Progenitor cell of endocrine pancreas (in vitro differentiated cells): ENCODE data around the gene DEFB129. TPM values are rescaled to one million over a fixed set of nuclear protein-coding genes. Genes with fewer than 3 reads are reported as not detected.

ENCODE experiments used
- DNase-seq: peaks from one replicate; pipeline ENCODE4 v3.0.0; 2021; ENCODE audit warnings: low spot score; ENCODE audit not compliant: unreplicated experiment
- H3K27ac Mint-ChIP-seq: 2 replicates; pipeline ENCODE4 v1.8.0; 2021; ENCODE audit warnings: mild to moderate bottlenecking, moderate library complexity, mixed read lengths
- H3K27me3 Mint-ChIP-seq: 2 replicates; pipeline ENCODE4 v1.8.0; 2021; ENCODE audit warnings: mixed read lengths
- H3K36me3 Mint-ChIP-seq: 2 replicates; pipeline ENCODE4 v1.8.0; 2022; ENCODE audit warnings: mixed read lengths; ENCODE audit not compliant: insufficient read depth
- H3K4me1 Mint-ChIP-seq: 2 replicates; pipeline ENCODE4 v1.8.0; 2021; ENCODE audit warnings: low read depth, mixed read lengths
- H3K4me3 Mint-ChIP-seq: 2 replicates; pipeline ENCODE4 v1.8.0; 2021; ENCODE audit warnings: low read depth, mild to moderate bottlenecking, moderate library complexity, mixed read lengths
- H3K9me3 Mint-ChIP-seq: 2 replicates; pipeline ENCODE4 v1.8.0; 2021; ENCODE audit warnings: low read depth, mixed read lengths
- total RNA-seq: library from RNA; stranded (reverse); gene quantifications from 2 replicates; pipeline ENCODE4 v1.2.1, GENCODE V29; 2021
- TF ChIP-seq, protein P1 (sequence below): fragments of 200-600 bp; sonication (generic); IDR thresholded peaks from one replicate; pipeline ENCODE4 v1.5.0; 2021; ENCODE audit warnings: antibody characterized with exemption, mild to moderate bottlenecking; ENCODE audit not compliant: unreplicated experiment

The DEFB129 gene
- total RNA-seq, 1 donor from 2014 or later = not detected

- peaks cover 39% of the 10 kb centered on the region for H3K36me3 Mint-ChIP-seq
- no peak overlapping the region for H3K27ac Mint-ChIP-seq
- TF ChIP-seq, protein P1, sequence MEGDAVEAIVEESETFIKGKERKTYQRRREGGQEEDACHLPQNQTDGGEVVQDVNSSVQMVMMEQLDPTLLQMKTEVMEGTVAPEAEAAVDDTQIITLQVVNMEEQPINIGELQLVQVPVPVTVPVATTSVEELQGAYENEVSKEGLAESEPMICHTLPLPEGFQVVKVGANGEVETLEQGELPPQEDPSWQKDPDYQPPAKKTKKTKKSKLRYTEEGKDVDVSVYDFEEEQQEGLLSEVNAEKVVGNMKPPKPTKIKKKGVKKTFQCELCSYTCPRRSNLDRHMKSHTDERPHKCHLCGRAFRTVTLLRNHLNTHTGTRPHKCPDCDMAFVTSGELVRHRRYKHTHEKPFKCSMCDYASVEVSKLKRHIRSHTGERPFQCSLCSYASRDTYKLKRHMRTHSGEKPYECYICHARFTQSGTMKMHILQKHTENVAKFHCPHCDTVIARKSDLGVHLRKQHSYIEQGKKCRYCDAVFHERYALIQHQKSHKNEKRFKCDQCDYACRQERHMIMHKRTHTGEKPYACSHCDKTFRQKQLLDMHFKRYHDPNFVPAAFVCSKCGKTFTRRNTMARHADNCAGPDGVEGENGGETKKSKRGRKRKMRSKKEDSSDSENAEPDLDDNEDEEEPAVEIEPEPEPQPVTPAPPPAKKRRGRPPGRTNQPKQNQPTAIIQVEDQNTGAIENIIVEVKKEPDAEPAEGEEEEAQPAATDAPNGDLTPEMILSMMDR = no peak
- H3K4me1 Mint-ChIP-seq = no peaks in the 10 kb centered on the region
- H3K4me3 Mint-ChIP-seq = no peak overlapping the region
- no peaks in the 10 kb centered on the region for H3K27me3 Mint-ChIP-seq
- no peaks in the 10 kb centered on the region for H3K9me3 Mint-ChIP-seq
- DNase-seq = no peak
Observed at GRCh38 chr20:277496-277781, 50.4 kb downstream of the DEFB129 start.

DNA sequence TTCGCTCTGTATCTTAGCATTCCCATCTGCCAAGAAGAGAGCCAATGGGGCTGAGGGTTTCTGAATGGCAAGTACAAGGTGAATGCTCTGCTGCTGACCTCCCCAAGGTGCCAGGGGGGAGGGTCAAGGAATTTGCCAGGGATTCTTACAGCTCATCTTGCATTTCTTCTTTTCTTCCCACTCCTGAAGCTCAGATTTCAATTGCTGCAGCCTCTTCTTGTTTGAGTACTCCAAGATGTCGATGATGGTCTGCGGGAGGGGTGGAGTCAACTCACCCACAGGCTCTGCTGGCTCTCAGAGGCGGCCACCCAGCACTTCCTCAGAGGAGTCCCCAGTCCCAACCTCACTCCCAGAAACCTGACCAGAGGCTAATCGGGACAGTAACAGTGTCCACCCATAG lies 51.1 kb downstream of the DEFB129 start:
- Mint-ChIP-seq H3K9me3 (no peaks in the 10 kb centered on the region), H3K27ac (no peak overlapping the region), H3K4me3 (no peak overlapping the region), H3K4me1 (no peaks in the 10 kb centered on the region), H3K27me3 (no peaks in the 10 kb centered on the region), H3K36me3 (peaks cover 34% of the 10 kb centered on the region)
- TF ChIP-seq, protein P1 = no peak
- no peak for DNase-seq

- no peak for DNase-seq
- Mint-ChIP-seq H3K36me3 (peaks cover 37% of the 10 kb centered on the region), H3K4me3 (no peak overlapping the region), H3K27ac (no peak overlapping the region), H3K27me3 (no peaks in the 10 kb centered on the region), H3K9me3 (no peaks in the 10 kb centered on the region), H3K4me1 (no peaks in the 10 kb centered on the region)
- TF ChIP-seq, protein P1 = no peak
Observed at GRCh38 chr20:278607-279571, 51.8 kb downstream of the DEFB129 start.

Other genes starting within 250 kb of the DEFB129 start
- not detected in 2 replicates for gene DEFB125, start 139.6 kb upstream of the DEFB129 start, total RNA-seq
- gene DEFB126, start 84.7 kb upstream of the DEFB129 start, total RNA-seq = not detected in 2 replicates
- gene DEFB127, start 69.8 kb upstream of the DEFB129 start, total RNA-seq = not detected in 2 replicates
- gene DEFB128, start 37.5 kb upstream of the DEFB129 start, total RNA-seq = not detected in 2 replicates
- gene DEFB132, start 30.5 kb downstream of the DEFB129 start, total RNA-seq = not detected in 2 replicates
- 69.9 and 70.1 TPM in 2 replicates for gene C20orf96, start 63.5 kb downstream of the DEFB129 start, total RNA-seq
- 30.5 and 31.2 TPM in 2 replicates for gene ZCCHC3, start 70.3 kb downstream of the DEFB129 start, total RNA-seq
- 54.8 and 59.0 TPM in 2 replicates for gene SOX12, start 98.3 kb downstream of the DEFB129 start, total RNA-seq
- gene NRSN2, start 119.9 kb downstream of the DEFB129 start, total RNA-seq = 28.9 and 33.0 TPM in 2 replicates
- gene TRIB3, start 153.5 kb downstream of the DEFB129 start, total RNA-seq = 5.2 and 7.8 TPM in 2 replicates
- 92.7 and 108 TPM in 2 replicates for gene RBCK1, start 181.0 kb downstream of the DEFB129 start, total RNA-seq
- gene TBC1D20, start 235.3 kb downstream of the DEFB129 start, total RNA-seq = 30.3 and 33.2 TPM in 2 replicates